MM.1S (cell line): ENCODE results near the gene XBP1.

Source experiments
- EZH2 ChIP-seq: fragments of 300-600 bp; sonication (generic); optimal IDR thresholded peaks from 2 replicates; pipeline ENCODE3; 2017; ENCODE audit warnings: low read depth, mild to moderate bottlenecking, antibody characterized with exemption, low read length, mixed read lengths
- EZH2phosphoT487 ChIP-seq: fragments of 300-600 bp; sonication (generic); IDR thresholded peaks from 2 replicates; pipeline ENCODE4 v1.6.1; 2018; ENCODE audit warnings: antibody characterized with exemption, low read length
- TF ChIP-seq, protein P1 (sequence below): fragments of 300-600 bp; sonication (generic); IDR thresholded peaks from 2 replicates; pipeline ENCODE4 v1.5.1; 2016; ENCODE audit warnings: antibody characterized with exemption, low read length, mixed read lengths

DNA sequence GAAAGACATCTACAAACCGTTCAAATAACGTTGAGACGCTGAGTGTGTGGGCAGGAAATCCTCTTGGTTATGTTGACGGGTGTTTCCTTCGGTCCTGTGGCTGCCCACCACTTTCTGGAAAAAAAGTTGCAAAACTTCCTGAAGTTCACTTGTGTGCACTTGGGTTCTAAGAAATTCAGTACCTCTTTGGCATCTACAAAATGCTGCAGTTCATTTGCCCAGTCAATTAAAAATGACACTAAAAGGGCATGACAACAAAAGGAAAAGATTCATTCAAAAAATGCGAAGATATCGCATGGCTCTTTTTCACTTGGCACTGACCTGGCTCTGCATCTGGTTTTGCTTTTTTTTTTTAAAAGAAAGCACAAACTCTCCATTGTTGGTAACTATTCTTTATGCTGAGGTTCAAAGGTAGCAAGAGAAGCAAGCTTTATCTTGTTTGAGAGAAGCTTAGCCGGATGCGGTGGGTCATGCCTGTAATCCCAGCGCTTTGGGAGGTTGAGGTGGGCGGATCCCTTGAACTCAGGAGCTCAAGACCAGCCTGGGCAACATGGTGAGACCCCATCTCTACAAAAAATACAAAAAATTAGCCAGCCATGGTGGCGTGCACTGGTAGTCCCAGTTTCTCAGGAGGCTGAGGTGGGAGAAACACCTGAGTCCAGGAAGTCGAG, 10.6 kb upstream of the XBP1 start:
- TF ChIP-seq, protein P1, sequence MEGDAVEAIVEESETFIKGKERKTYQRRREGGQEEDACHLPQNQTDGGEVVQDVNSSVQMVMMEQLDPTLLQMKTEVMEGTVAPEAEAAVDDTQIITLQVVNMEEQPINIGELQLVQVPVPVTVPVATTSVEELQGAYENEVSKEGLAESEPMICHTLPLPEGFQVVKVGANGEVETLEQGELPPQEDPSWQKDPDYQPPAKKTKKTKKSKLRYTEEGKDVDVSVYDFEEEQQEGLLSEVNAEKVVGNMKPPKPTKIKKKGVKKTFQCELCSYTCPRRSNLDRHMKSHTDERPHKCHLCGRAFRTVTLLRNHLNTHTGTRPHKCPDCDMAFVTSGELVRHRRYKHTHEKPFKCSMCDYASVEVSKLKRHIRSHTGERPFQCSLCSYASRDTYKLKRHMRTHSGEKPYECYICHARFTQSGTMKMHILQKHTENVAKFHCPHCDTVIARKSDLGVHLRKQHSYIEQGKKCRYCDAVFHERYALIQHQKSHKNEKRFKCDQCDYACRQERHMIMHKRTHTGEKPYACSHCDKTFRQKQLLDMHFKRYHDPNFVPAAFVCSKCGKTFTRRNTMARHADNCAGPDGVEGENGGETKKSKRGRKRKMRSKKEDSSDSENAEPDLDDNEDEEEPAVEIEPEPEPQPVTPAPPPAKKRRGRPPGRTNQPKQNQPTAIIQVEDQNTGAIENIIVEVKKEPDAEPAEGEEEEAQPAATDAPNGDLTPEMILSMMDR = no peak
- TF ChIP-seq EZH2phosphoT487 = no peak
- no peak for TF ChIP-seq EZH2
